Right cardiac atrium (tissue), 5 donors: Measurements from ENCODE around the gene MCF2L2. TPM values are rescaled to one million over a fixed set of nuclear protein-coding genes. Genes with fewer than 3 reads are reported as not detected.

Experiments used
- ATAC-seq, 2 donors: fragments of 200-7000 bp; cut with Tn5 transposase; one replicate each; pipeline versions ENCODE4 v1.8.0 to v1.9.1; 2020; ENCODE audit warnings: moderate library complexity in 2 of 2, mild to moderate bottlenecking in 1 of 2
- DNase-seq, 3 donors: peaks; one replicate each; pipeline ENCODE4 v3.0.0-alpha.2; 2020
- H3K27ac ChIP-seq: one replicate; pipeline ENCODE4 v1.5.1; 2013; ENCODE audit warnings: mild to moderate bottlenecking, low read length, control low read depth, moderate library complexity
- H3K27me3 ChIP-seq: one replicate; pipeline ENCODE4 v1.6.1; 2013; ENCODE audit not compliant: control insufficient read depth, insufficient read depth
- H3K4me1 ChIP-seq: one replicate; pipeline ENCODE4 v1.6.1; 2013; ENCODE audit warnings: low read length; ENCODE audit not compliant: control insufficient read depth, insufficient read depth
- H3K4me3 ChIP-seq: one replicate; pipeline ENCODE4 v1.5.1; 2013; ENCODE audit warnings: low read length, control low read depth
- H3K9me3 ChIP-seq: one replicate; pipeline ENCODE4 v1.6.1; 2013; ENCODE audit warnings: low read length; ENCODE audit not compliant: control insufficient read depth
- WGBS: extraction: QIAGEN DNeasy Blood & Tissue Kit; methylation state at CpG from one replicate; pipeline ENCODE4 v1.1.7; 2013; 5-methylcytosine and 5-hydroxymethylcytosine counted together
- intact Hi-C, 4 donors: fragments of 100-400 bp; cut with DNase I; formaldehyde crosslinking; loops; one replicate each; pipeline versions ENCODE4 v1.11.0 to v1.14.0; 2022 to 2023
- polyA plus RNA-seq: library from polyadenylated mRNA; stranded (reverse); fragments of 200-250 nt; gene quantifications from one replicate; pipeline ENCODE4 v1.2.3, GENCODE V29; 2013
- total RNA-seq, 4 donors: library from RNA; stranded (reverse); fragmentation: NEBNext Ultra II Directional; extraction: Animal tissue kit (Norgen Biotek cat#: 25700); gene quantifications; one replicate each; pipeline ENCODE4 v1.2.1, GENCODE V29; 2021
- donor health status: healthy with polysubstance abuse.
- donor health status: DM: no; HTN: yes; CAD: no.
- donor health status: DM: no; HTN: no; CAD: no.
- donor health status: DM: no; HTN: yes; CAD: no; lungs with severe emphysema.
- donor health status: DM: yes; HTN: yes; CAD: no.

MCF2L2 gene
- total and polyA plus RNA-seq, 5 donors, result 0.07 to 0.32 (median 0.23) TPM; not detected in 2

DNA sequence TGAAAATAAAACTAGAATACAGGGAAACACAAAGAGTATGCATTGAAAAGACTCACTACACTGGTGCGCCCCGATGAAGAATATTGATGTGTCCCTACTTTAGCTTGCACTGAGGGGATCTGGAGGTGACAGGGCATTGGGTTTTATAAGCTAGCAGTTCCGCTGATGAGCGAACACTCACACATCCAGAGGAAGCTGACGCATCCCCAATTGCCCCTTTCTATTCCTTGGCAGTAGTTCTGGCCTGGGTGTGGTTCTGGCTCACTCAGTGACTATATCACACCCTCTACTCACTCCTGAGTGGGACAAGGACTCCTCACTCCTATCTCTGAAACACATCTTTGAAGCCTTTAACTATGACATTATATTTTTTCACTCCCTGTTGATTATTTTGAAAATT lies 104.3 kb downstream of the MCF2L2 start:
- no peak for ATAC-seq
- 97% methylated on average over 5 of the region's 5 CpGs for WGBS
- H3K4me1 ChIP-seq, result no peaks in the 10 kb centered on the region
- no peak for DNase-seq
- H3K27ac ChIP-seq, result no peak overlapping the region
- intact Hi-C loops, result no loop called here
- H3K27me3 ChIP-seq, result no peaks in the 10 kb centered on the region
- no peak overlapping the region for H3K4me3 ChIP-seq
- no peaks in the 10 kb centered on the region for H3K9me3 ChIP-seq

- Histone ChIP-seq H3K4me3 (no peak overlapping the region), H3K27ac (no peak overlapping the region), H3K4me1 (no peaks in the 10 kb centered on the region), H3K27me3 (no peaks in the 10 kb centered on the region), H3K9me3 (no peaks in the 10 kb centered on the region)
- ATAC-seq (no peak), DNase-seq (no peak)
- intact Hi-C loops, result no loop called here
Measured at GRCh38 chr3:183319371-183319770, 109.0 kb downstream of the MCF2L2 start.

GRCh38 chr3:183318877-183319276 lies 109.5 kb downstream of the MCF2L2 start:
- ATAC-seq (no peak), DNase-seq (no peak)
- WGBS, result 81% methylated on average over 5 of the region's 5 CpGs
- Histone ChIP-seq H3K4me1 (no peaks in the 10 kb centered on the region), H3K27me3 (no peaks in the 10 kb centered on the region), H3K4me3 (no peak overlapping the region), H3K9me3 (no peaks in the 10 kb centered on the region), H3K27ac (no peak overlapping the region)
- intact Hi-C loops, result no loop called here

DNA sequence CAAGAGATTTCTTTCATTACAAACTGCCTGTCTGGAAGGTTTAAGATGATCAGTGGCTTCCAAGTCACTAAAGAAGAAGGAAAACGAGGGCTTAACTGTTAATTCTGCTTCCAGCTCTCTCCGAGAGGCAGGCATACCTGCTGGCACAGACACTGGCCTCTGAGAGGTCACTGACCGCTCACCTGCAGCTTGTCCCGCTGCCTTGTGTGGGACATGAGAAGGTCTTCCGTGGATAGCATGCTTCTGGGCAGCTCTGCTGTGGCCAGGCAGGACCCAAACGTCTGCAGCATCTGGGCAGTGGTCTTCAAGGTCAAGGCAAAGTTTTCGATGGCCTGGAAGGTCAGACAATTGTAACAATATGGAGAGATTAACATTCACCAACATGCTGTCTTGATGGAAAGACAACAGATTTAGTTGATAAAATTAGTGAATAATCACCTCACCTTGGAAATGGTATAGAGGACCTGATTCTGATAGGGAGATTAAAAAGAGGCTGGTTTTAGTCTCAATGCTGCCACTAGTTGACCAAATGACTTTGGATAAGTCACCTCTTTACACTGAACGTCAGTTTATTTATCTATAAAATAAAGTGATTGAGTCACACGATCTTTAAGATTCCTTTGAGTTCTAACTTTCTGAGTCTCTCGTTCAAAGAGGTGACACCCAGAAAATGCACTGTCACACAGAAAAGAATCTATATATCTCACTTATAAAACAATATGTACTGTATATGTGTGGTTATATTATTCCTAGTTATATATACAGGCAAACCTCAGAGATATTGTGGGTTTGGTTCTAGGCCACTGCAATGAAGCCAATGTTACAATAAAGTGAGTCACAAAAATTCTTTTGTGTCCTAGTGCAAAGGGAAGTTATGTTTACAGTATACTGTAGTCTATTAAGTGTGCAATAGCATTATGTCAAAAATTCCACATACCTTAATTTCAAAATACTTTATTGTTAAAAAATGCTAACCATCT lies 110.2 kb downstream of the MCF2L2 start:
- H3K27me3 ChIP-seq, result no peaks in the 10 kb centered on the region
- no peaks in the 10 kb centered on the region for H3K4me1 ChIP-seq
- intact Hi-C loops, result no loop called here
- H3K9me3 ChIP-seq, result no peaks in the 10 kb centered on the region
- H3K4me3 ChIP-seq, result no peak overlapping the region
- ATAC-seq, result no peak
- no peak overlapping the region for H3K27ac ChIP-seq
- 84% methylated on average over 10 of the region's 10 CpGs for WGBS
- DNase-seq, result no peak

DNA sequence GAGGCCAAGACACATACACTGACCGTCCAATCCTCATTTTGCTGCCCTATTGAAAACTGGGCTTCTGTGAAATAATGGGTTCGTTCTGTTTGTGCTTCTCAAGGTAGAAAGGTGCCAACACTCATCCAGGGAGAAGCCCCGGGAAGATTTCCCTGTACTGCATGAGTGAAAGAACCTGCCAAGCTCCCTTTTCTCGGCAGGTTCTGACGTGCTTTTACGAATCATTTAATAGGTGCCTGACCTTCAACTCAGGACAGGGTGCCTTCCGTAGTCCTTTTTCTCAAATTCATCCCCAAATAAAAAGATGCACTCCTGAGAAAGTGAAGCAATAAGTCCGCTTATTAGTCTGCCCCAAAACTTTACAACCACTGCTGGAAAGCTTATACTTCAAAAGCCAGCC lies 111.1 kb downstream of the MCF2L2 start:
- no peak overlapping the region for H3K27ac ChIP-seq
- 92% methylated on average over 8 of the region's 8 CpGs for WGBS
- DNase-seq (no peak), ATAC-seq (no peak)
- H3K9me3 ChIP-seq, result no peaks in the 10 kb centered on the region
- intact Hi-C loops, result no loop called here
- H3K4me3 ChIP-seq, result no peak overlapping the region
- H3K27me3 ChIP-seq, result no peaks in the 10 kb centered on the region
- H3K4me1 ChIP-seq, result no peaks in the 10 kb centered on the region

DNA sequence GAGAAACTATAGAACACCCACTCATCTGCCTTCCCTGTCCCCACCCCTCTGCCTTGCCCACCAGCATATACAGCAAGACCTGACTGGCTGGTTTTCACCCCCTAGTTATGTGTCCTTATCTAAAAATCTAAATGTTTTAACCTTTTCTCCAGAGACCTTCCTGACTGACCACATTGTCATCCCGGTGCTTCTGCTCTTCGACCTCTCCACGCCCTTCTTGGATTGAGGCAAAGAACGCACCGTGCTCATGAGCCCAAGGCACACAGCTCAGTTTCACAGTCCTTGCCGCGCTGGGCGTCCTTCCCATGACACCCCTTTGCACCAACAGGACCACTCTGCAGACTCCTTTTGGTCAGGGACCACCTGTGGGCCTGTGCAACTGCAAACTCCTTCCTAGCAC lies 112.7 kb downstream of the MCF2L2 start:
- Histone ChIP-seq H3K4me1 (no peaks in the 10 kb centered on the region), H3K27ac (no peak overlapping the region), H3K4me3 (no peak overlapping the region), H3K9me3 (no peaks in the 10 kb centered on the region), H3K27me3 (no peaks in the 10 kb centered on the region)
- no peak for DNase-seq
- ATAC-seq, result no peak
- intact Hi-C loops, result no loop called here
- WGBS, result 89% methylated on average over 8 of the region's 8 CpGs

DNA sequence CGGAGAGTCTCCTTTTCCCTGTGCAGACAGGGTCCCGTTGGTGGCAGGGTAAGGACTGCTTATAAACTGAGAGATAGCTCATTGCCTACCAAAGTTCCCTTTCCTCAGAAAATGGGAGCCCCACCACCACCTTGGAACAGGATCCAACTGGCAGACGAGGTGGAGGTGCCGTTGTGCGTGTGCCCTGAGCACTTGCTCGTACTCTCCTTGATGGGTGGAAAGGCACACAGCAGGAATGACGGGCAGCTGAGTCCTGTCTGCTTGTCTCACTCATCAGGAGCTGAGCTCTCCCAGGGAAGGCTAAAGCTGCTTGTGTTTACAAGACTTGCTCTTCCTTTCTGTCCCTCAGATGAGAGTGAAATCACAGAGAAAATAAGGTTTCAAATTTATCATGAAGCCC lies 114.7 kb downstream of the MCF2L2 start:
- H3K4me3 ChIP-seq, result no peak overlapping the region
- DNase-seq (no peak), ATAC-seq (no peak)
- H3K27ac ChIP-seq, result no peak overlapping the region
- no peaks in the 10 kb centered on the region for H3K4me1 ChIP-seq
- no peaks in the 10 kb centered on the region for H3K27me3 ChIP-seq
- H3K9me3 ChIP-seq, result no peaks in the 10 kb centered on the region
- intact Hi-C loops, result no loop called here
- 64% methylated on average over 7 of the region's 7 CpGs for WGBS

DNA sequence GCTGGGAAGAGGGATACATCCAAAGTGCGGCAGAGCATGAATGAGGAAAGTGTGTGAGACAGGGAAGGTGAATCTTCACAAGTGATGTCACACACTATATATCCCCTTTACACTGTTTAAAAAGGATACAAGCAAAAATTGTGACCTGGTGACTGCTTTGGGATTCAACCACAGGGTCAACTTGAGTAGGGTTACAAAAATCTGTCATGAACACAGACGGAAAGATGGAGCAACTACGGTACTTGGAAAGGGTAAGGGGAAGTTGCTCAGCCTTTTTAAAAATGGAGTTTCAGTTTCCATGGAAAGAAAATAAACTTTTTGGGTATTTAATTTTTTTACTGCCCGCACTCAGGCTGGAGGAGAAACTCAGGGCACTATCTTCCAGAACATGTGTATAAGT lies 115.1 kb downstream of the MCF2L2 start:
- intact Hi-C loops, result no loop called here
- ATAC-seq, result no peak
- WGBS, result 87% methylated on average over 4 of the region's 4 CpGs
- no peaks in the 10 kb centered on the region for H3K4me1 ChIP-seq
- no peak for DNase-seq
- no peak overlapping the region for H3K4me3 ChIP-seq
- H3K9me3 ChIP-seq, result no peaks in the 10 kb centered on the region
- no peaks in the 10 kb centered on the region for H3K27me3 ChIP-seq
- H3K27ac ChIP-seq, result no peak overlapping the region

- Histone ChIP-seq H3K9me3 (no peaks in the 10 kb centered on the region), H3K4me1 (no peaks in the 10 kb centered on the region), H3K27me3 (no peaks in the 10 kb centered on the region), H3K27ac (no peak overlapping the region), H3K4me3 (no peak overlapping the region)
- DNase-seq (no peak), ATAC-seq (no peak)
- 86% methylated on average over 2 of the region's 2 CpGs for WGBS
- intact Hi-C loops, result no loop called here
Measured at GRCh38 chr3:183312433-183312832, 116.0 kb downstream of the MCF2L2 start.

DNA sequence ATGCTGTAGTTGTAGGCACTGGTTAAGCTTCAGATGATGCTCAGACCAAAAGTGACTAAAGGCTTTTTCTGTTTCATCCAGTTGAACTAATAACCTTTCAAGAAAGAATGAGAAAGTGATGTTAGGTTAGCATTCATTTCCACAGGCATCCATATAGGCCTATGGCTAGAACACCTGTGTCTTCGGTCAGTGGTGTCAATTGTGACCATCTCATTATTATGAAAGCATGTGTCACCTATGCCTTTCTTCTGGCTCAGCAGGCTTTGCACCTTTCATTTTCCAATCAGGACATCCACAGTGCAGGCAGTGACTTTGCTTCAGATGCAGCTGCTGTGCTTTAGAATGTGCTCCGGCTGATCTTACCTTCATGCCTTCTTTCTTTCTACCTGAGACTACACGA lies 117.5 kb downstream of the MCF2L2 start:
- DNase-seq (no peak), ATAC-seq (no peak)
- WGBS, result 94% methylated on average over 3 of the region's 3 CpGs
- intact Hi-C loops, result no loop called here
- Histone ChIP-seq H3K4me3 (no peak overlapping the region), H3K27ac (no peak overlapping the region), H3K27me3 (no peaks in the 10 kb centered on the region), H3K4me1 (no peaks in the 10 kb centered on the region), H3K9me3 (no peaks in the 10 kb centered on the region)

DNA sequence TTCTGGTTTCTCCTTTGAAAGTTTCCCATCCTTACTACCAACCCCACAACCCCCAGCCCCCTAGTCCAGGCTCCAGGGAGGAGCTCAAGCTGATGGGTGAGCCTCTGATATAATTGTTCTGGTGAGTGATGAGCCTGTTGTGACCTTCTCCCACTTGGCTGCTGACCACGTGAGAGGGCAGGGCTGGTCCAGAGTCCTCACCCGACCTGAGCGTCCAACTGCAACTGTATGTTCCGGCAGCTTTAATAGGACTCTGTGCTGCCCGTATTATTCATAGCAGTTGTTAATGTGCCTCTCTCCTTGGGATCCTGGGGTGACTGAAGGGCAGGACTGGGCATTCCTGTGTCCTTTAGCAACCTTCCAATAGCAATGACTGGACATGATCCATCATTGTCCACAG lies 119.1 kb downstream of the MCF2L2 start:
- 52% methylated on average over 5 of the region's 5 CpGs for WGBS
- Histone ChIP-seq H3K27me3 (no peaks in the 10 kb centered on the region), H3K27ac (no peak overlapping the region), H3K4me3 (no peak overlapping the region), H3K4me1 (no peaks in the 10 kb centered on the region), H3K9me3 (no peaks in the 10 kb centered on the region)
- ATAC-seq, result peak; percentile 80 to 83
- intact Hi-C loops, result no loop called here
- DNase-seq, result peak in 2 of 3 donors; percentile 54 to 66
